HG03565 (cell line): Measurements from ENCODE around the gene MYEOV.

Experiments
- ATAC-seq: cut with Tn5 transposase; IDR thresholded peaks from one replicate; pipeline ENCODE4 v1.9.1; 2021; ENCODE audit warnings: mild to moderate bottlenecking, moderate library complexity; ENCODE audit not compliant: unreplicated experiment

Gene MYEOV

DNA sequence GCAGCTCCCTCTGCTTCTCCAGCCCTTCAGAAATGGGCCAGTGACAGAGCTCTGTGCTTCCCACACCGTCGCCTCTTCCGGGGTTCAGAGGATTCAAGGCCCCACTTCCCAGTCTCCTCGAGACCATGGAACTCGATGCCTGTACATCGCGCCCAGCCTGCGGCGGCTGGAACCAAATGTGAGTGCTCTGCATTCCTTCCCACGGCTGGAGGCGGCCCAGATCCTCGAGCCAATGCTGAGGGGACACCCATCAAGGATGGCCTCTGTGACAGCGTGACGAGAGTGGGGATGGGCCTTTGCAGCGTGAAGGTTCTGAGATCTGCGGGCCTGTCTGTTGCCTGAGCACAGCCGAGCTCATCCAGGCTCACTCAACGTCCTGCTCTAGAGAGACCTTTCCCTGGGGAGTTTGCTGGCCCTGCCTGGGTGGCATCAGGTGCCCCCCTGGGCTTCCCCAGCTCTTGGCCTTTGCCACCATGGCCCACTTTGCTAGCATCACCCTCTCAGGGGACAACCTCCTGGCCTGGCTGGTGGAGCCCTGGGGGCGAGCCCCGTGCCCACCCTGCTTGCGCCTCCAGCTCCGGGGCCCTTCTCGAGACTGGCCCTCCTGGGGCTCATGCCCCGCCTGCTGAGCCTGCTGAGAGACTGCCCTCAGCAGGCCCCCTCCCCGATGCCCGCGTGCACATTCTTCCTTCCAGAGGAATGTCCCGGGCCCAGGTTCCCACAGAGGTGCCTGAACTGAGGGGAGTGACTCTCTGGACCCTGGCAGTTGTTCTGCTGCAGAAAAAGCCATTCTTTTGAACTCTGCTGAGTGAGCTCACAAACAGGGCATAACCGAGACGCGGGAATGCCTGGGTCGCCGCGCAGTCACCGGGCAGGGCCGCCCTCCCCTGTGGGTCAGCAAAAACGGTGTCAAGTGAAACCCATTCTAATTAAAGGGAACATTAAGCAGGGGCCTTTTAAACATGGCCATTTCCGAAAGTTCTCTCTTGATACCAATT is 7.3 kb upstream of the MYEOV start:
- ATAC-seq = no peak

DNA sequence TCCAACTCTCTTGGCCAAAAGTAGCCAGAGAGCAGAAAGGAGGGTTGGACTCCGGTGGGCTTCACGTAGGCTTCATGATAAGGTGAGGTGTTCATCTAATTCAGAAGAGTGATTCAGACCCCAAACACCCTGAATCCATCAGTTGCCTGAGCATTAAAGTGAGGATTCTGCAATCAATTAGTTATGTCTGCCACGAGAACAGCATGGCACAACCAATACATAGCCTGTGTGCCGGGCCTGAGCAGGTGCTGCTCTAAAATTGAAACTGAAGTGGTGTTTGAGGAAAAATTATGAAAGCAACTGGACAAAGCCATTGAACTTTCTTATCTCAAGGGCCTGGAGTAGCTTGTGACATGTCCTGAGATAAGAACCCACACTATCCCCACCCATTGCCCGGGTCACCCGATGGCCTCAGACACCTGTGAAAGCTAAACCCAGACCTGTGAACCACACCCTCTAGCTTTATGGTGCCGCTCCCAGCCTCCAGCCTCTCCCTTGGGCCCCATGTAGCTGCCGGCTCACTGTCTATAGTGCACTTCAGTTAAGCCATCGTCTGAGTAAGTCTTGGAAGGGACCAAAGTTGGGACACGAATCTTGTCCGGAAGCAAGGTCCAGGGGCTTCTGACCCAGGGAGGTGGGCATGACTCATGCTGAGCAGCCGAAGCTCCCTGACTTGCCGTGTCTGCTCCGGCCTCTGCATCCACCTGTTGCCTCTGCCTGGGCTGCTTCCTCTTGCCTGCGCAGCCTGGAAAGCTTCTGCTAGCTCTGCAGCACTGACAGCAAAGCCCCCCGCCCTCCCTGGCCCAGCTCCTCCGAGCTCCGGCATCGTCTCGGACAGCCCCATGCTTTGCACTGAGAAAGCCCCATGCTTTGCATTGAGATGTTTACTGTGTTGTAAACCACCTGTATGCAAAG is 5.7 kb upstream of the MYEOV start:
- no peak for ATAC-seq

DNA sequence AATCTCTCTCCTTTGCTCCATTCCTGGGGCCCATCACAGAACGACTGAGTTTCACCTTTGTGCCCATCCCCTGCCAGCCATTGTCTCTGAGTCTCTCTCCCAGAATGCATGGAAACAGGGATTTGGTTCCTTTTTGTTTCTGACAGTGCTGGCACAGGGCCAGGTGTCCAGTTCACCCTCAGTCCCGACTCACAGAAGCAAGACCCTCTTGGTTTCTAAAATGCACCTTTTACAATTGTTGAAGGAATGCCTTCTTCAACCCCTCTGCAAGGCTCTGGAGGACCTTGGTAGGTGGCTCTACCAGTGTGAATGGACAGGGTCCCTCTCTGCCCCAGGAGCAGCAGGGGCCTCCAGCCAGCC is 5.1 kb upstream of the MYEOV start:
- no peak for ATAC-seq

DNA sequence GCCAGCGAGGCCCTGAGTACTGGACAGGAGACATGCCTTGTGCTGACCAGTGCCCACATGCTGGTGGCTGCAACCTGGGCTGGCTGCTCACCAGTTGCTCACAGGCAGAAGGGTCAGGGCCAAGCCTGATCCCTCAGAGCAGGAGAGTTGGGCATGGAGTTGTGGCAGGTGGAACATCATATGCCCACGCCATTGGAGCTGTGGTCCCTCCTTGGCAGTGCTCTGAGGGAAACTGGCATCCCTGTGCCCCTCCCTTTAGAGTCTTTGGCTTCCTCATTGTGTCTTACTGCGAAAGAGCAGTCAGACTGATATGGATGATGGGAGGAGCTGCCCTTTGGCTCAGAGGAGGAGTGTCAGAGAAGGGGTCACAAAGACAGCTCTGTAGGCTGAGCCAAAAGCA is 3.1 kb upstream of the MYEOV start:
- no peak for ATAC-seq

DNA sequence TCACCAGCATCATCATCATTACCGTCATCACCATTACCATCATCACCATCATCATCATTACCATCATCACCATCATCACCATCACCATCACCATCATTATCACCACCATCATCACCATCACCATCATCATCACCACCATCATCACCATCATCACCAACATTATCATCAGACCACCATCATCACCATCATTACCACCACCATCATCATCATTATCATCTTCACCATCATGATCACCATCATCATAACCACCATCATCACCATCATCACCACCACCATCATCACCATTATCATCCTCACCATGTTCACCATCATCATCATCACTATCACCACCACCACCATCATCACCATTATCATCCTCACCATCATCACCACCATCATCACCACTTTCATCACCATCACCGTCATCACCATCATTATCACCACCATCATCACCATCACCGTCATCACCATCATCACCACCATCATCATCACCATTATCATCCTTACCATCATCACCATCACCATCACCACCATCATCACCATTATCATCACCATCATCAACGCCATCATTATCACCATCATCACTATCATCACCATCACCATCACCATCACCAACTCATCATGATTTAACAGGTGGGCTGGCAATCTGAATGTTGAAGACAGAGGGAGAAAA is 2.4 kb upstream of the MYEOV start:
- no peak for ATAC-seq

DNA sequence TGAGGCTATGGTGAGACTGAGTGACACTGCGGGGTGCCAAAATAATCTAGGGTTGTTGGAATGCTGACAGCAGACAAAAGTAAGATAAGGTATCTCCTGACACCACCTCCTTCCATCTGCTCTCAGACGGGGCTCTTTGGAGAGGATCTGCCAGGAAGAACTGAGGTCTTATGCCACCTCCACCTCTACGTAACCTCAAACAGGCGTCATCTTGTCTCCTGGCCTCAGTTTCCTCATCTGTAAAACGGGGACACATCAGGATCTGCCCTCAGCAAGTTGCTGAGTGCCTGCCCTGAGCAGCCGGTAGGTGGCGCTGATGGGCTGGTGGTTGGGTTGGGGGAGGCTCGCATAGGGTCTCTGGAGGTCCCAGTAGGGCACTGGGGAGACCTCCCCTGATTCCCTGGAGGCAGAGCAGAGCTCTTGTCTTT is 1.7 kb upstream of the MYEOV start:
- ATAC-seq = no peak

DNA sequence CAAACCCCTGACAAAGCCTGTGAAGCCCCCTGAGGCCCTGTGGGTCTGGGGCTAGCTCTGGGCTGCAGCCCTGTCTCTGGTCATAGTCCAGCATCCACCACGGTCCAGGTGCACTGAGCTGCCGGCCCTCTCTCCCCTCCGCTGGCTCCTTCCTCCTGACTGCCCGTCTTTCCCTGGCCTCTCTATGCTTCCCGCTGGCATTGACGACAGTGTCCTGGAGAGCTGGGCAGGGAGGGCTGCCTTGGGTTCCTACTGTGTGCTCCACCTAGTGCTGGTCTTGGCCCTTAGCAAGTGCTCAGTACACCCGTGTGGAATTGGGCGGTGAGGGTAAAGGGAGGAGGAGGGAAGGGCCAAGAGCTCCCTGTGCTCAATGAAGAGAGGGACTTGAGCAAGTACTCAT is 868 bp upstream of the MYEOV start:
- ATAC-seq = no peak

DNA sequence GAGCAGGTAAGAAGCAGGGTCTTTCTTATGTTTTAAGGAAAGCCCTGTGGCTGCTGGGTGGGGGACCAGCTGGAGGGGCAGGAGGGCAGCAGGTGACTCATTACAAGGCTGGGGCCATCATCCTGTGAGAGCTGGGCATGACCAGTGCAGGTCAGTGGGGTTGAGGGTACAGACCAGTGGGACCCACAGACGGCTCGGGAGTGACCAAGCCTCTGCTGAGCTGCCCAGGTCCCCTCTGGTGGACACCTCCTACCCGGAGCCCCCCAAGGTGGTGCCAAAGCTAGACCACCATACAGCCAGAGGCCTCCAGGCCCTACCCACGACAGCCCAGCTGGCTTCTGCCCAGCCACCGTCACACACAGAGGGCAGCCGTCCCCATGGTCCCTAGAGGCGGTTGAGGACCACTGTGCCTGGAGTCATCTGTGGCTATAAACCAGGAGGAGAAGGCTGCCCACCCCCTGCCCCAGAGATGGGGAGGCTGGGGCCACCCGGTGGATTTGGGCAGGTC is 670 bp downstream of the MYEOV start:
- no peak for ATAC-seq

DNA sequence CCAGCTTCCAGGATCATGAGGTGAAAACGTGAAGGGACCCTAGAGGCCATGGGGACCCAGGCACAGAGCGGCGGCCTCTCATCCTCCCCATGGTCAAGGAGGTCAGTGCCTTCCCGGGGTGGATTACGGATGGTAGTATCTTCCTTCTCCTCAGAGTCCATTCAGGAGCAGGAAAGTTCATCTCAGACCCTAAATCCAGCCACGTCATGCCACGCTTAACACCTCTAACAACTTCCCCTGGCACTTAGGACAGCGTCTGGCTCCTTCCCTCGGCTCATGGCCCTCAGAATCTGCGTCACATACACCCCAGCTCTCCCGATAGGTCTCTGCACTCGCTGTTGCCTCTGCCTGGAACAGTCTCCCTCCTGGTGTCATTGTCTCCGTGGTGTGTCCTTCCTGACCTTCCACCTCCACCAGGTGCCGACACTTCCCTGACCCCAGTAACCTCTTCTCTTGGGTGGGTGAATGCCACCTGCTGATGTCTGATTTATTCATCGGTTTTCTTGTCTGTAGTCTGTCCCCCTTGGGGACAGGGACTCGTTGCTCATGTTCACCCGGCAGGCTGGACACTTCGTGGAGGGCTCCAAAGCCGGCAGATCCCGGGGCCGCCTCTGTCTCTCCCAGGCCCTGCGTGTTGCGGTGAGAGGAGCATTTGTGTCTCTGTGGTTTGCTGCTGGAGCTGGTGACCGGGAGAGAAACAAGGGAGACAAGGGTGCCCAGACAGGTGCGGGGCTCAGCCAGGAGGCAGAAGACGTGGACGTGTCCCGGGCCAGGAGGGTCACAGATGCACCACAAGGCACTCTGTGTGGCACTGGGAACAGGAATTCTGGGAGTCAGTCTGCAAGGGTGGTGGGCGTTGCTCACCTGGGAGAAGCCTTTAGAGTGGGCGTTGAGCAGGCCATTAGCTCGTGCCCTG is 1.4 kb downstream of the MYEOV start:
- ATAC-seq = no peak

DNA sequence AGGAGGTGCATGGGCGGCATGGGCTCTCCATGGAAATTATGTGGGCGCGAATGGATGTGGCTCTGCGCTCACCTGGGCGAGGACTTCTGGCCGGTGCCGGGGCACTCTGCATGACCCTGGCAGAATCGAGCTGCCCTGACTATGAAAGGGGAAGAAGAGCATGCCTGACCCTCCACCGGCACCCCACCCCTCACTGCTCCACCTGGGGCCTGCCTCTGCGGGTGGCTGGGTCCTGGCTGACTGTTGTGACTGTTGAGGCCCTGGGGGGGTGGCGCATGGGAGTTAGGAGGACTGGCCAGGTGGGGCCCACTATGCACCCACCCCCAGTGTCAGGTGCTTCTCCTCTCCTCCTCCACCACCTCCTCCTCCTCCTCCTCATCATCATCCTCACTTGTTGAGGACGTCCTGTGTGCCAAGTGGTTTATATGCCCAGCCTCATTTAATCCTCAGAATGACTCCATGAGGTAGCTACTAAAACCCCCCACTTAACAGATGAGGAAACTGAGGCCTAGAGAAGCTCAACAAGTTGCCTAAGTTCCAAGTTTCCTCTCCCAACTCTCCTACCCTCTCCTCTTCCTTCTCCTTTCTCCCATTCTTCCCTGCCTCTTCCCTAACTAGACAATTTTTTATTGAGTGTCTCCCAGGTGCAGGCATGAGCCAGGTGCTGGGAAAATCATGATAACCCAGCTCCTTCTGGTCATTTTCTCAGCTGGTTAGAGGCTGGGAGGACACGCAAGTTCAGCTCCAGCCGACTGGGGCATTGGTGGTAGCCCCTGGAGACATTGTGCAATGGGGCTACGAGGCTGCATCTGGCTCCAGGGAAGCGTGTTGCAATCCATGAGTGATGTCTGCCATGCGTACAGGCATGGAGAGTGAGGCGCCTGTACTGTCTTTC is 2.3 kb downstream of the MYEOV start:
- ATAC-seq = no peak

DNA sequence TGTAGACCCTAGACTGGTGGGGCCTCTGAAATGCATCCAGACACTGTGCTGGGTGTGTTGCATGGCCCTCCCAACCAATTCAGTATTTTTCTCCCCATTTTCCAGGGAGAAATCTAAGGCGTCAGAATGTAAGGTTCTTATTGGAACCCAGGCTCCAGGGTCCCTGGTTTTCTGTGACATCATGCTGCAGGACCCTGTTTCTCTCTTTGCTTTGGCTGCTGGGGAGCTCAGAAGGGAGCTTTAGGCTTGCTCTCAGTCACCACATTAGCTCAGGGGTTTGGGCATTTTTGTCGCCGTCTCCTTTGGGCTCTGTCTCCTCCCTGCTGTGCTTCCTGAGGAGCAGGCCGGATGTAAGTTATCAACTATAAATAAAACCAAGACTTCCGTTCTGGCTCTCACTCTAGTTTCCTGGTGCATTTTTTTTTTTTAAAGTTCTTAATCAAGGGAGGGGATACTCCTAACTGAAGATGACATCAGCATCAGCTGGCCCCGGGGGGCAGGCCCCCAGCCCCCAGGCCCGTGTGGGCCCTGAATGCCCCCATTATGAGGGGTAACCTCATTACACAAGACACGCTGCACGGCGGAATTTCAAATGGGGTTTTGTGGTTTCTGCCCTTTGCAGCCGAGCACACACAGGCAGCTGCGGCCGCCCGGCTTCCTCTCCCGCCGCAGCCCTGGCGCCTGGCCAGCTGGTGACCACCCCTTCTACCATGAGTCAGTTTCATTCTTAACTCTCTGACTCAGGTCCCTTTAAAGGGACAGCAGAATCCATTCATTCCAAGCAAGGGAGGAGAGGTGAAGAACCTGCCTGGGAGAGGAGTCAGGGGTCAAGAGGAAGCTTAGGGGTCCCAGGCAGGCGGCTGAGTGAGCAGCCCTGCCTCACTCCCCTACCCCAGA is 3.2 kb downstream of the MYEOV start:
- ATAC-seq = peak; percentile 61

DNA sequence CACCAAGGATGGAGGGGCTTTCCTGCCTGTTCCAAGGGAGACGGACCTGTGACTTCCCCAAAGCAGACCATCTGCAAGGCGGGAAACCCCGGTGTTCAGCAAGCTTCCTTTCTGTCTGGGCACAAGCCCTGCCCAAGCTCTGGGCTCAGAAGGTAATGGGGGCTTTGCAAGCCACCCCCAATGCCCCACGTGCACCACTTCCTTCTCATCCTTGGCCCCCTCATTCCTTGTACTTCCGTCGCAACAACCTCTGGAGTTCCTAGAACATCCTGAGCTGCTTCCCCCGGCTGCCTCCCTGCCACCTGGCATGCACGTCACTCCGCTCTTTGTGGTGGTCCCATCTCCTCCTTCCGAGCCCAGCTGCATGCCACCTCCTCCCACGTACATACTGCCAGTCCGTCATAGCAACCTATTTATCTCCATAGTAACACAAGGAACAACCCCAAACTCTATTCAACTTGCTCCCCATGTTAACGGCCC is 3.9 kb downstream of the MYEOV start:
- ATAC-seq = no peak

DNA sequence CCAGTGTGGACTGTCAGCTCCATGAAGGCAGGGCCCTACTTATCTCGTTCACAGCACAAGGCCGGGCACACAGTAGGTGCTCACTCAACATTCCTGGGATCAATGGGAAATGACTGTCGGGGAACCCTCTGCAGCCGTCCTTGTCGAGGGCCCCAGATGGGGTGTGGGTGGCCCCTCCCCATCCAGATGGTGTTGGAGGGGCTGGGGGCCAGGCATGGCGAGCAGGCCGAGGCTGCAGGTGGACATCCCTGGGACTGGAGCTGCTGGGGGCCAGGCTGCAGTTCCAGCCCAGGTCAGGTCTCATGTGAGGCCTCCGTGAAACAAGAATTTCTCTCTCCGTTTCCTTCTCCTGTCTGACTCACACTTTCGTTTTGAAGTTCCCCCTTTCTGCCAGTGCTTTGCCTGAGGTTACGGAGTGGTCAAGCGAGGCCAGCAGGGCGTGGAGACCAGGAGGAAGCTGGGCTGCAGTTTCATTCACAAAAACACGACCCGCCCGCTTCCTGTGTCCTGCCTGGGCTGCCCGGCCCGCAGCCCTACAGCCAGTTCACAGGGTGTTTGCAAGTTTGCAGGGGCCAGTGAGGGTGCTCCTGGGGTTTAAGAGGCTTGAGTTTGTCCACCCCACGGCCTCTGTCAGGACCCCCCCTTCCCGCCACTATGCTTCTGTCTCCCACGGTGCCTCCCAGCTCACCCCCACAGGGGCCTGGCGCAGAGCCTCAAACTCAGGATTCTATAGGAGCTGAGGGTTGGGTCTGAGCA is 4.5 kb downstream of the MYEOV start:
- peak; percentile 36 for ATAC-seq

DNA sequence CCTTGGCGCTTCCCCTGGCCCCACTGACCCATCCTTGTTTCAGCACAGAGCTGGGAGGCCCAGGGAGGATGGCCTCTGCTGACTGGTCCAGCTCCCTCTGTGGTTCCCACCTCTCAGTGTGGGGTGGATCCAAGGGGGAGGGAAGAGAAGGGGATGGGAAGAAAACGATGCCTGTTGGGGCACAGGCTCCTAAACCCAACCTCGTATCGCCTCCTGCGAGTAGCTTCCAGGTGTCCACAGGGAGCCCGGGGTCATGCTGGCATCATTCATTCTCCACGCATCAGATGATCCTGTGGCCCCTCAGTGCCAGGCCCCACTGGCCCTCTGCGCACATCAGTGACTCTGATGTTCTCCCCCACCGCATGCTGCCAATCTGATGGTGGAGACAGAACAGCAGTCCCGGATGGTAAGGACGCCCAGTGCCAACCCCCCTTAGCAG is 5.1 kb downstream of the MYEOV start:
- ATAC-seq = no peak

DNA sequence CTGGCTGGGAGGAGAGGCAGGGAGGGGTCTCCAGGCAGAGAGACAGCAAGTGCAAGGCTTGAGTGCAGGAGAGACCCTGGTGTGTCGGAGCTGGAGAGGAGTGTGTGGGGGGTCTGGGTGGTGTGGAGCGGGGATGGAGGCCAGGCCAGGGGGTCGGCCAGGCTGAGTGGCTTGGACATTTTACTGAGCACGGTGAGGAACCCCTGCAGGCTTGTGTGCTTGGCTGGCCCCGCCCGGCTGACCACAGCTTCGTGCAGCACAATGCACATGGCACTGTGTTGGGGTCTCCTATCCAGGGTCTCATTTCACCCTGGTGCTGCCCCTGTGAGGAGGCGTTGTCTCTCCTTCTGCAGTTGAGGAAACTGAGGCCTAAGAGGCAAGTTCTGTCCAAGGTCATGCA is 5.6 kb downstream of the MYEOV start:
- no peak for ATAC-seq

DNA sequence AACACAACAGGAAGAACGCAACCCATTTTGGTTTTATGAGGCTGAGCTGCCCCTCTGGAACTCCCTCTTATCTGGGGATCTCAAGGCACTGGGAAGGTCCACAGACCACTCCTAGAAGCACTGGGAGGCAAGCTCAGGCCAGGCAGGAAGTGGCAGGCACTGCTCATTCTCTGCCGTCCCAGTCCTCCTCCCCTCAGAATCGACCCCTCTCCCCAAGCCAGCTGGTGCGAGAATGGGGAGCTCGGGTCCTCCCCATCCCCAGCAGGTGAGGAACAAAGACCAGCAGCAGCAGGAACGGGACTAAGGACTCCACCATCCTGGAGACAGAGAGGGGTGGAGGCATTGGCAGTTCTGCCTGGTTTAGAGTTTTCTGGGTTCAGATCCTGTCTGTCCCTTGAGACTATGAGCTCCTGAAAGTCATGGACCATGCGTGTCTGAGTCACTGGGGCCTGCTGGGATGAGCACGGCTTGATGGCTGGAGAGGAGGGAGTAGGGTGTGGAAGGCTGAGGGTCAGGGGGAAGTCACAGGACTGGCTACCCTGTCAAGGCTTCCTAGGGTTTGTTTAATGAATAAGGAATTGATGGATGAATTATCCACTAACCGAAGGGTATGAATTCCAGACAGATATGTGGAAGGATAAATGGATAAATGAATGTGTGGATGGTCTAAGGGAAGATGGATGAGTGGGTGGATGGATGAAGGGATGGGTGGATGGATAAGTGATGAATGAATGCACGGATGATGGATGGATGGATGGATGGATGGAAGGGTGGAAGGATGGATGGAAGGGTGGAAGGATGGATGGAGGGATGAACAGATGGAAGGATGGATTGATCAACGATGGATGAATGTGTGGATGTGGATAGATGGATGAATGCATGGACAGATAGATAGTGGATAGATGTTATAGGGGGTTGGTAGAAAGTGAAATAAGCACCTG is 6.4 kb downstream of the MYEOV start:
- ATAC-seq = no peak
